HG03432 (cell line): ENCODE measurements around the gene GNAI2.
"Not testable (repeated sequence)": the region's sequence is repeated elsewhere in the genome, so short reads cannot be mapped to it uniquely, and the experiment has no call there.

Source experiments
- ATAC-seq: cut with Tn5 transposase; IDR thresholded peaks from one replicate; pipeline ENCODE4 v1.9.1; 2021; ENCODE audit warnings: mild to moderate bottlenecking, moderate library complexity; ENCODE audit not compliant: unreplicated experiment

GNAI2 gene

DNA sequence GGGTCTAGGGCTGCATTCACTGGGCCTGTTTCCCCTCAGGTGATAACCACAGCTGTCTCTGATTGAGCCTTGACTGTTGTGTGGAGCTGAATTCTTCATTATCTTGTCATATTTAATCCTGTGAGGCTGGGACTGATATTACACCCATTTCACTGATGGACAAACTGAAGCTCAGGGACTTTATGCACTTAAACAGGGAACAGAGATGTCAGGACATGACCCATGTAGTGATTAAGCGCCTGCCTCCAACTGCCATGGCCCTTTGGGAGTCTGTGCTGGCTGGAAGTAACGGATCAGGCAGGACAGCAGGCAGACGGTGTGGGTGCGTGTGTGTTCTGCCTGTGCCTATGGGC lies 7.5 kb downstream of the GNAI2 start:
- no peak for ATAC-seq

DNA sequence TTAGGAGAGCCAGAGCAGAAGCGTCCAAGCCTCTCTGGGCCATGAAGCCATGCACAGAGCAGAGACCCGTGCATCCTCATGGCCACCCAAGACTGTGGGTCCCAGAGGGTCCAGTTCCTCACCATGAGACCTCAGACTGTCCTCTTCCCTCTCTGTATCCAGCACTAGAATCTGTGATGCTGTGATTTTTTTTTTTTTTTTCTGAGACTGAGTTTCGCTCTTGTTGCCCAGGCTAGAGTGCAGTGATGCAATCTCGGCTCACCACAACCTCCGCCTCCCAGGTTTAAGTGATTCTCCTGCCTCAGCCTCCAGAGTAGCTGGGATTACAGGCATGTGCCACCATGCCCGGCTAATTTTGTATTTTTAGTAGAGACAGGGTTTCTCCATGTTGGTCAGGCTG lies 8.8 kb downstream of the GNAI2 start:
- ATAC-seq, result not testable (repeated sequence)

DNA sequence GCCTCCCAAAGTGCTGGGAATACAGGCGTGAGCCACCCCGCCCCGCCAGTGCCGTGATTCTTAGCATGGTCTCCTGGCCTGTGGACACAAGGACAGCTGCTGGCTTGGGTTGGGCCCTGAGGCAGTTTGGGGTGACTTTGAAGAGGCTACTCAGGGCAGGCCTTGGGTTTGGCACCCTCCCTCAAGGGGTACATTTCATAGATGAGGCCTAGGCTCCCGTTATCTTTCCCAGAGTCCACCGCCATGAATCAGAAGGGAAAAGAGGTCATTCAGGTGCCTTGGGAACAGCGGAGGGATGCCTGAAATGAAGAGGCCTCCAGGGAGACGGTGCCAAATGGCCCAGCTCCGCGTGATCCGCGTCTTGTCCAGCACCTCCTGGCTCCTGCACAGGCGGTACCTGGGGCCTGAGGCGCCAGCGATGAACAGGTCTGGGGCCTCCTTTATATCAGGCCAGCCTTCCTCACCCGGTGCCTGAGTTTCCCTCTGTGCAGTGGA lies 9.3 kb downstream of the GNAI2 start:
- ATAC-seq, result no peak

DNA sequence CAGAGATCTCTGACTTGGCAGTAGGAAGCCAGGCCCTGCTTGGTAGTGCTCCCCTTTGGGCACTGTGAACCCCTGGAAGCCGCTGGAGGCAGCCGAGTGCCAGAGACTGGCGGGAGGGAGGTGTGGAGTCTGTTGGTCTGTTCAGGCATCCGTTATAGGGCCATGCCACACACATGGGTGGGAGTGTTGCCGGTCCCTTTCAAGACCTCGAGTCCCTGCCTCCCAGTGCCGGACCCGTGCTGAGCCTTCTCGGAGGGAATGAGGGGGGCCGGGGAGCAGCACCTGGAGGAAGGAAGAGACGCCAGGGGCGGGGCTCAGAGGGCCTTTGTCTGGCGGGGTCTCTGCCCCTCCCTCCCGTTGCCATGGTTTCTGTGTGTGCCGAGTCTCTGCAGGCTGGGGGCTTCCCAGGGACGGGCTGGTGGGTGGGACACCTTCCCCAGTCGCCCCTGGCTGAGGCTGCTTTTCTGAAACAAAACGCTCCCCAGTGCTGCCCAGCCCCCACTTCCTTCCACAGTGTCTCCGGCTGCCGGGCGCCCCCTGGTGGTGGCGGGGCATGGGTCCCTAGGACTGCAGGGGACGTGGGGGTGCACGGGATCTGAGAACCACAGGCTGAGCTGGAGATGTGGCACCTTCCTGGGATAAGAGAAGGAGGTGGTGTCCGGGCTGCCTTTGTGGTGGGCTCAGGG lies 10.0 kb downstream of the GNAI2 start:
- peak; percentile 71 for ATAC-seq

- ATAC-seq, result peak; percentile 49
Measured at GRCh38 chr3:50246517-50246954, 10.5 kb downstream of the GNAI2 start.

- ATAC-seq, result no peak
Measured at GRCh38 chr3:50248387-50248786, 12.4 kb downstream of the GNAI2 start.

DNA sequence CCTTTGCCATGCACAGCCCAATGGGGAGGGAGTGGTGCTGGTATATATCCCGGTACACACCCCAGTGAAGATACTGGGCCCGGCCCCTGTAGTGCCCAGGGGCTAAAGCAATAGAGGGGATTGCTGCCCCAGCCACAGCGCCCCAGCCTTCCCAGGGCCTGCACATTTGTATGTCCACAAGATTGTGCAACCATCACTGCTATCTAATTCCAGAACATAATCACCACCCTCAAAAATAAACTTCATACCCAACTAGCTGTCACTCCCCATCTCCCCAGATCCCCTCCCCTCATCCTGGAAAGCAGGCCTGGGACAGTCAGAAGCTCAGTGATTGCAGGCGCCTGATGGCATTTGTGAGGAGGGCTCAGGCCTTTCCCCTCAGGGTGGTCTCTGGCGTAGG lies 13.5 kb downstream of the GNAI2 start:
- ATAC-seq, result no peak

DNA sequence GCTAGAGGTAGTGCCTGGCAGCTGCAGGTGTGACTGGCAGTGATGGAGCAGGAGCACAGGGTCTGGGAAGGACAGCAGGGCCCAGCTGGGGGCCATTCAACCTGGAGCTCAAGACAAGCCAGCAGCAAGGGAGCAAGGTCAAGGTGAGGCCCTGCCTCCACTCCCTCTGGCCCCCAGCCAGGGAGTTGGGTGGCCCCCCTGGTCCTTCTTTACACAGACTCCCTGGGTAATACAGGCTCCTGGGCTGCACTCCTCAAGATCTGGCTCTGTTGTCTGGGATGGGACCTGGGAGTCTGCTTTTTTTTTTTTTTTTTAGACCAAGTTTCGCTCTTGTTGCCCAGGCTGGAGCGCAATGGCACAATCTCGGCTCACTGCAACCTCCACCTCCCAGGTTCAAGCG lies 14.5 kb downstream of the GNAI2 start:
- no peak for ATAC-seq

DNA sequence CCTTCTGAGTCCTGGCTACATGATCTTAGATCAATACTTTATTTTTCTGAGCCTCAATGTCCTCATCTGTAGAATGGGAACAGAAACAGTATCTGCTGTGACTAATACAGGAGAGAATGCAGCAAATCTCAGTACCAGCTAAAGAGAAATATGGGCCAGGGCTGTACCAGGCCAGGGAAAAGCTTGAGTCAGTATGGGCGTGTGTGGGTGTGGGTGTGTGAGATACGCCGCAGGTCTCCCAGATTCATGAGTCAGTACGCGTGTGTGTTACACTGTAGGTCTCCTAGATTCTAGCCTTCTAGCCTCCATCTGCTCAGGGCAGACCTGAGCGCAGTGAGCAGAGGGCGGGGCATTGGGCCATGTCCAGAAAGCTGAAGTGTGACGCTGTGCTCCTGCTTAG lies 15.2 kb downstream of the GNAI2 start:
- ATAC-seq, result no peak

DNA sequence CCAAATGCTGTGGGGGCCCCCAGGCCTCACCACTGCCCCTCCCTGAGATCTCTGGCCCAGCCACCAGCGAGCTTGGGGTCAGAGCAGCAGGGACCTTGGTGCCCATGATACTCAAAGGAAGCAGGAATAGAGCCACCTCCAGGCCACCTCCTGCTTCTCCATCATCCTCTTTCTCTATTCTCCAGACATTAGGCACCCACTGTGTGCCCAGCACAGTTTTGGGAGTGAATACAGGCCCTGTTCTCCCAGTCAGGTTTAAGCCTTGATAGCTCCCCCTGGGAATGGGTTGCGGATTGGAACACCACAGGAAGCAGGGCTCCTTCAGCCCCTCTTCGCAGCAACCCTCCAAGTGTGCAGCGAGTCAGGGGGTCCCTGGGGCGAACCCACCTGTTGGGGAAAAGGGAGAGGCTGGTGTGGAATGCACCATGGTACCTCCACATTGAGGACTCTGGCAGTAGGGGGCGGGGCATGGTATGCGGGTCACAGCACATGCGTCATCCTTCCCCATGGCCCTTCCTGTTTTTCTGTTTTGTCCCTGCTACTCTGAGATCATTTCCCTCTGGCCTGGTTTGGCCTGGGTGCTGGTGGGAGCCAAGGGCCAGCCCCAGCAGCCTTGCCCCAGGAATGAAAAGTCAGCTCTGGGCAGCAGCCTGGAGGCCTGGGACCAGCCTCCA lies 18.7 kb downstream of the GNAI2 start:
- ATAC-seq, result no peak

DNA sequence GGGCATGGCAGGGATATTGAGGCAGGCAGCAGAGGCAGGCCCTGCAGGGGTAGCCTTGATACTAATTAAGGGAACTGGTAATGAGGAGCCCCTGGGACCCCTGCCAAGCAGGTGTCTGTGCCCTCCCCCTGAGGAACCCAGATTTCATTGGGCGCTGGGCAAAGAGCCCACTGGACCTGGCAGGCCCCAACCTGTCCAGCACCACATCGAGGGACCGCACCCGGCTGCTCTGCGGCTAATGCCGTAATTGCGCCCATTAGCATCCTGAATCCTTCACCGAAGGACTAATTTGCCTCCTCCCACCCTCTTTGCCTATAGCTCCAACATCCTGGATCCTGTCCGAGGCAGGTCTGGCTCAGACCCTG lies 19.2 kb downstream of the GNAI2 start:
- no peak for ATAC-seq

DNA sequence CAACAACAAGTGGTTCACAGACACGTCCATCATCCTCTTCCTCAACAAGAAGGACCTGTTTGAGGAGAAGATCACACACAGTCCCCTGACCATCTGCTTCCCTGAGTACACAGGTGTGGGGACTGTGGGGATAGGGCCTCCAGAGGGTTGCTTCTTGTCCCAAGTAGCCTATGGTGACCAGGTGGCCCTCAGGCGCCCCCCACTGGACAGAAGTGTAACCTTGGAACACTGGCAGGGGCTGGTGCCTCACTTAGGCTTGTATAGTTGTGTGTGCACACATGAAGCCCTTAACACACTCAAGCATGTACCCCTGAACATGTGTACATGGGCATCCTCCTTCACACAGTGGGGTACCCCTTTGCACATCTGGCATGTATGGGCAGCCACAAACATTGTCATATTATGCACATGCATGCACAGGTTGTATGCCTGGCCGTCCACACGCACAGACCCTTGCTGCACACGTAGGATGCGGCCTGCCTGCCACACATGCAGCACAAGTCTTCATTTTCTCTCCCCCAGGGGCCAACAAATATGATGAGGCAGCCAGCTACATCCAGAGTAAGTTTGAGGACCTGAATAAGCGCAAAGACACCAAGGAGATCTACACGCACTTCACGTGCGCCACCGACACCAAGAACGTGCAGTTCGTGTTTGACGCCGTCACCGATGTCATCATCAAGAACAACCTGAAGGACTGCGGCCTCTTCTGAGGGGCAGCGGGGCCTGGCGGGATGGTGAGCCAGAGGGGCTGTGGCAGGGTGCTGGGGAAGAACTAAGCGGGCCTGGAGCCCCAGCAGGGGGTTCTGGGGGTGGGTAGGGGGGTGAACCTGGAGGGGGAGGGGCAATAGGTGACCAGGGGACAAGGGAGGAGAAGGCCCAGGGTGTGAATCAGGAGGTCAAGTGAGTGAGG lies 21.2 kb downstream of the GNAI2 start:
- ATAC-seq, result no peak

DNA sequence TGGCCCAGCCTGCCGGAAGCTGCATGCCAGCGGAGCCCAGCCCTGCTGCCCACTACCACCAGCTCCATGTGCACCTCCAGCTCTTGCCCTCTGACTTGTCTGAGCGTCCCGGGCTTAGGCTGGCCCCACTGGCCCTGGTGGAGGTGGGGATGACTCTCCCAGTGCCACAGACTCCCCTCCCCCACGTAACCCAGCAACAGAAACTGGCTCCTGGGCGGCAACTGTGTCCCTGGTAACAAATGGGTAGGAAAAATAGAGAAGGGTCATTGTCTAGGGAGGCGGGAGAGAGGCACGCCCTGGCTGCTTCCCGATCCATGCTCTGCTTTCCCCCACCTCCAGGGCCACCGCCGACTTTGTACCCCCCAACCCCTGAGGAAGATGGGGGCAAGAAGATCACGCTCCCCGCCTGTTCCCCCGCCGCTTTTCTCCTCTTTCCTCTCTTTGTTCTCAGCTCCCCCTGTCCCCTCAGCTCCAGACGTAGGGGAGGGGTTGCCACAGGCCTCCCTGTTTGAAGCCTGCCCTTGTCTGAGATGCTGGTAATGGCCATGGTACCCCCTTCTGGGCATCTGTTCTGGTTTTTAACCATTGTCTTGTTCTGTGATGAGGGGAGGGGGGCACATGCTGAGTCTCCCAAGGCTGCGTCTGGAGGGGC lies 22.2 kb downstream of the GNAI2 start:
- no peak for ATAC-seq

DNA sequence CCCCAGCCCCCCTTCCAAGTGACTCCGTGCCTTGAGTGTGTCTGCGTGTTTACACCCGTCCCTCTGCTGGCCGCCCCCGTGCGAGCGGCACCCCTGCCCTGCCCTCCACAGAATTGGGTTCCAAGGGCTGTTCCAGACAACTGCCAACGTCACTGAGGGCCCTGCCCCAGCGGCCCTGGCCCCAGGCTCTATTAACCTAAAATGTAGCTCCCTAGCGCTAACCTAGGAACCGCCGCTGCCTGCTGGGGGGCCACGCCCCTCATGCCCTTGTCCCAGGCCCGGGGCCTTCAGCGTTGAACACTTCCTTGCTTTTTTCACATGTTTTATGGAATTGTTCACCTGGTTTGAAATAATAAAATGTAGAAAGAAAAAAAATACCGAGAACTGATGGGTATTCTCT lies 23.0 kb downstream of the GNAI2 start:
- no peak for ATAC-seq

GRCh38 chr3:50259432-50260026 lies 23.5 kb downstream of the GNAI2 start:
- peak; percentile 9 for ATAC-seq

- ATAC-seq, result peak; percentile 90
Measured at GRCh38 chr3:50260027-50260941, 24.3 kb downstream of the GNAI2 start.

DNA sequence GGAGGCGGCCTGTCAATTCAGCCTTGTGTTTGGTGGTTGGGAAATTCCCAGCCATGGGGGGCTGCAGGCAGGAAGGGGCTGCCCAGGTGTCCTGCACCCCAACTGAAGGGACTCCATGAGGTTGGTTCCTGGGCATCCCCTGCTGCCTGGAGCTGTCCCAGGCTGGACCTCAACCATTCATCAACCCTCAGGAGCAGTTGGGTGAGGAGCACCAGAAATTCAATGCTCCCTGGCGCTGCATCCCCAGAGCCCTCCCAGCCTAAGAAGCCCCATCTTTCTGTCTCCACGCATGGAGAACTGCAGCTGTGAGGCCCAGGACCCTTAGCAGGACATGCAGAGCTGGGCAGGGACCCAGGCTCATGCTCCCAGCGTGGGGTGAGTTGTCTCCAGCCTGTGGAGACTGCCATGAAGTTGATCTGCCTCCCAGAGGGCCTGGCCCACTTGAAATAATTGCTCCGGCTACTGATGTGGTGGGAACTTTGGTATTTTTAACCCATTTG lies 25.0 kb downstream of the GNAI2 start:
- ATAC-seq, result no peak

GRCh38 chr3:50261505-50261904 lies 25.5 kb downstream of the GNAI2 start:
- ATAC-seq, result no peak

- ATAC-seq, result not testable (repeated sequence)
Measured at GRCh38 chr3:50262200-50262599, 26.2 kb downstream of the GNAI2 start.
